Activated T-cell treated with anti-CD3 and anti-CD28 coated beads, Interleukin-2, amount 50 U/mL, for 4 hours (primary cell): ENCODE results near the gene NTRK2. TPM values are rescaled to one million over a fixed set of nuclear protein-coding genes. Genes with fewer than 3 reads are reported as not detected.

Experiments used
- ATAC-seq, 2 donors: fragments of 200-7000 bp; cut with Tn5 transposase; one replicate each; pipeline ENCODE4 v1.10.0; 2021
- DNase-seq: peaks from one replicate; pipeline ENCODE4 v3.0.0-alpha.2; 2020
- H3K27me3 Mint-ChIP-seq: one replicate; pipeline ENCODE4 v1.8.0; 2021; ENCODE audit warnings: low read depth, mixed read lengths
- H3K36me3 Mint-ChIP-seq: one replicate; pipeline ENCODE4 v1.8.0; 2022; ENCODE audit warnings: mixed read lengths; ENCODE audit not compliant: insufficient read depth
- H3K4me1 Mint-ChIP-seq: one replicate; pipeline ENCODE4 v1.8.0; 2021; ENCODE audit warnings: low read depth, mixed read lengths
- H3K4me3 Mint-ChIP-seq: one replicate; pipeline ENCODE4 v1.8.0; 2021; ENCODE audit warnings: mild to moderate bottlenecking, moderate library complexity, mixed read lengths
- H3K9me3 Mint-ChIP-seq: one replicate; pipeline ENCODE4 v1.8.0; 2021; ENCODE audit warnings: mixed read lengths
- total RNA-seq, 3 donors: library from RNA; stranded (reverse); gene quantifications; one replicate each; pipeline ENCODE4 v1.2.1, GENCODE V29; 2021

Gene NTRK2
- total RNA-seq, 3 donors from 2014 or later: 0.18 to 0.82 (median 0.38) TPM

DNA sequence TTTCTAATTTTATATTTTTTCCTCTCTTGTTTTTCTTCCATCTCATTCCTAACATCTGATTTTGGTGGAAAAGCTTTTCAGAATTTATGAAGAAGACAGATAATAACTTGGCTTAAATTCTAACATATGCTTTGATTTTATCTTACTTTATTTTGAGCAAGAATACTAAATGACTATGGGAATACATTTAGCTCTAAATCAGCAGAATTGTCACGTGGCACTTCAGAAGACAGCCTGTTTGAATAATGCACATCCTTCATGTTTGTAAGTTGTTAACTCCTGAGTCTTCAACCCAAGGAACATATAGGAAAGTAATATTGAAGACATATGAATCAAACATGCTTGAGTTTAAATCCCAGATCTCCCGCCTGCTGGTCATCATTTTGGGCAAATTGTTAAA is 90.3 kb downstream of the NTRK2 start:
- H3K4me3 Mint-ChIP-seq: no peak overlapping the region

GRCh38 chr9:84761137-84761808 is 91.7 kb downstream of the NTRK2 start:
- no peak for DNase-seq
- H3K4me3 Mint-ChIP-seq: no peak overlapping the region

More for the DNA sequence above, 90.3 kb downstream of the NTRK2 start:
- Mint-ChIP-seq H3K27me3 (no peaks in the 10 kb centered on the region), H3K9me3 (peaks cover 3% of the 10 kb centered on the region), H3K36me3 (no peaks in the 10 kb centered on the region), H3K4me1 (peaks cover 12% of the 10 kb centered on the region)
- no peak for DNase-seq
- no peak for ATAC-seq

DNA sequence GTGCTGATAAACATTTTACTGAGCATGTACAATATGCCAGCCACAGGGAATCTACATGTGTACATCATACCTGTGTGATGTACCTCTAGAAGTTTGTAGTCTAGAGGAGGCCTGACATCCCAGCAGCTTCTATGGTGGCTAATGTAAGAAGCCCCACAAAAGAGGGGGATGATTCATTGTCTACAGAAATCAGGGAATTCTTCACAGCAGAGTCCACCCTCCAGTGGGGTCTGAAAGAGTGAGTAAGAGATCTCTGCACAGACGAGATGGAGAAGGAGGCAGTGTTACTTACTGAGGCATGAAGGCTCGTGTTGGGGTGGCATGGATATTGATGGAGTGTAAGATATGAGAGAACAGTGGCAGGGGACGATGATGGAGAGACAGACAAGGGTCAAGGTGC is 103.0 kb downstream of the NTRK2 start:
- Mint-ChIP-seq H3K4me1 (no peaks in the 10 kb centered on the region), H3K36me3 (no peaks in the 10 kb centered on the region), H3K9me3 (no peaks in the 10 kb centered on the region), H3K27me3 (no peaks in the 10 kb centered on the region), H3K4me3 (no peak overlapping the region)
- ATAC-seq (no peak), DNase-seq (no peak)

More at GRCh38 chr9:84761137-84761808, 91.7 kb downstream of the NTRK2 start:
- Mint-ChIP-seq H3K9me3 (peaks cover 3% of the 10 kb centered on the region), H3K27me3 (no peaks in the 10 kb centered on the region), H3K36me3 (no peaks in the 10 kb centered on the region), H3K4me1 (peaks cover 12% of the 10 kb centered on the region)
- no peak for ATAC-seq

- H3K9me3 Mint-ChIP-seq: no peaks in the 10 kb centered on the region
- ATAC-seq (no peak), DNase-seq (no peak)
- H3K4me3 Mint-ChIP-seq: no peak overlapping the region
- no peaks in the 10 kb centered on the region for H3K4me1 Mint-ChIP-seq
- H3K36me3 Mint-ChIP-seq: no peaks in the 10 kb centered on the region
- peaks cover 3% of the 10 kb centered on the region for H3K27me3 Mint-ChIP-seq
Measured at GRCh38 chr9:84773022-84773421, 103.5 kb downstream of the NTRK2 start.

DNA sequence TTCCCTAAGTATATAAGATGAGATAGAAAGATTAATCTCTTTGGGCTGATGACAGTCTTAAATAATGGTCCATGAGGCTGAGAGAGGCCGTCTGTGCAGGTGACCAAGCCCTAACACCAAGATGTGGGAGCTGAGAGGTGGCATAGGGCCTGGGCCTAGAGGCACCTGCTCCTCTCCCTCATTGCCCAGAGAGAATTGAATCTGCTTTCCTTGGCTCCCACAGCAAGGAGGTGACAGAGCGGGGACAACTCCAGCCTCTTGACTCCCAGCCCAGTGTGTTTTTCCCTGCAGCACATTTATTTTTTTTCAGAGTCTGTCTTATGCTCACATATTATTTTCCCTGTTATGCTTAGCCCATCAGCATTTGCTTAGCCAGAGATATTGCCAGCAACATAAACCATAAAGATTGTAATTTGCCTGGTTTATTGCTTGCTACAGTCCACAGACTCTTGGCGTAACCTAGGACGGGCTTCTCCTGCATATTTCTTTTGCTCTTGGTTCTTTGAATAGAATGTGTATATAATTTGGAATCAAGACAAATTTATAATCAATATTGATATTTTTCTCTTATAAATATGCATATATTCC is 105.6 kb downstream of the NTRK2 start:
- H3K9me3 Mint-ChIP-seq: no peaks in the 10 kb centered on the region
- no peak overlapping the region for H3K4me3 Mint-ChIP-seq
- no peaks in the 10 kb centered on the region for H3K36me3 Mint-ChIP-seq
- no peak for DNase-seq
- ATAC-seq: no peak
- H3K4me1 Mint-ChIP-seq: no peaks in the 10 kb centered on the region
- H3K27me3 Mint-ChIP-seq: peaks cover 3% of the 10 kb centered on the region

DNA sequence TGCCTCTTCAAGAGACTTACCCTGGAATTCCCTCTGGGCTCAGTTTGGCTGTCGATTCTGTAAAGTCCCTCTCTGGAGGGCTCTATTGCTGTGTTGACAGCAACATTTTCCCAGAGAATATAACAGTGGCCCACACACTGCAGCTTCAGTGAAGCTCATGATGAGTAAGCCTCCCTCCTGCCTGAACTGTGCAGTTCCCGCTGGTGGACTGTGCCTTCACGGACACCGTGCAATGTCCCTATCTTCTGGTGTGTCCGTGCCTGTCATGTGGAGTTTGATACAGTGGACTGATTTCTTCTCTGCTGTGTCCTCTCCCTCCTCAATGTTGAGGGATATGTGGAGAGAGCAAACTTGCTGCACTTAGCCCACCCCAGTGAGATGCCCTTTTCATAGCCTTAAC is 109.0 kb downstream of the NTRK2 start:
- Mint-ChIP-seq H3K36me3 (no peaks in the 10 kb centered on the region), H3K27me3 (peaks cover 3% of the 10 kb centered on the region)
- no peak for ATAC-seq

GRCh38 chr9:84779883-84780282 is 110.4 kb downstream of the NTRK2 start:
- H3K4me1 Mint-ChIP-seq: no peaks in the 10 kb centered on the region
- no peaks in the 10 kb centered on the region for H3K9me3 Mint-ChIP-seq
- no peak overlapping the region for H3K4me3 Mint-ChIP-seq
- DNase-seq: no peak
- no peaks in the 10 kb centered on the region for H3K36me3 Mint-ChIP-seq
- no peak for ATAC-seq
- peaks cover 5% of the 10 kb centered on the region for H3K27me3 Mint-ChIP-seq

More for the DNA sequence above, 109.0 kb downstream of the NTRK2 start:
- DNase-seq: no peak
- no peak overlapping the region for H3K4me3 Mint-ChIP-seq
- no peaks in the 10 kb centered on the region for H3K9me3 Mint-ChIP-seq
- H3K4me1 Mint-ChIP-seq: no peaks in the 10 kb centered on the region

DNA sequence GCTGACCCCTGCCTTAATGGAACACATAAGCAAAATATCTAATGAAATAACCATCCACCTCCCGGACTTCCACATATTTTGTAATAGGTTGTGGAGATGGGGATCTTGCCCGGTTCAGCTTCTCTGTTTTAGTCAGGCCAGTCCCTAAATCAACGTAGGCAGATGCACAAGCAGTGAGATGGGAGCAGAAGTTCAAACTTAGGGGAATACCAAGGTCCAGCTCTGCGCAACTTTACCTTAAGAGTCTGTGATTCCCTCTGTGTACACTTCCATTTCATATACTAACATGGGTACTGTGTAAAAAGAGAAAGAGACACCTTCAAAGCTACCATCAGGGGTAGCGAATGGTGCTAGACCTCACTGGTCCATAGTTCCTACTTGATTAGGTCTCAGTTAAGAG is 110.9 kb downstream of the NTRK2 start:
- H3K9me3 Mint-ChIP-seq: no peaks in the 10 kb centered on the region

GRCh38 chr9:84781458-84781857 is 111.9 kb downstream of the NTRK2 start:
- Mint-ChIP-seq H3K36me3 (no peaks in the 10 kb centered on the region), H3K27me3 (peaks cover 5% of the 10 kb centered on the region), H3K4me3 (no peak overlapping the region), H3K9me3 (no peaks in the 10 kb centered on the region), H3K4me1 (no peaks in the 10 kb centered on the region)
- ATAC-seq (no peak), DNase-seq (no peak)

More for the DNA sequence above, 110.9 kb downstream of the NTRK2 start:
- Mint-ChIP-seq H3K27me3 (peaks cover 5% of the 10 kb centered on the region), H3K4me3 (no peak overlapping the region), H3K36me3 (no peaks in the 10 kb centered on the region), H3K4me1 (no peaks in the 10 kb centered on the region)
- DNase-seq: no peak
- no peak for ATAC-seq

GRCh38 chr9:84781931-84782866 is 112.7 kb downstream of the NTRK2 start:
- H3K27me3 Mint-ChIP-seq: peaks cover 5% of the 10 kb centered on the region
- H3K36me3 Mint-ChIP-seq: no peaks in the 10 kb centered on the region
- no peaks in the 10 kb centered on the region for H3K9me3 Mint-ChIP-seq
- H3K4me1 Mint-ChIP-seq: no peaks in the 10 kb centered on the region
- DNase-seq (no peak), ATAC-seq (no peak)
- H3K4me3 Mint-ChIP-seq: no peak overlapping the region

DNA sequence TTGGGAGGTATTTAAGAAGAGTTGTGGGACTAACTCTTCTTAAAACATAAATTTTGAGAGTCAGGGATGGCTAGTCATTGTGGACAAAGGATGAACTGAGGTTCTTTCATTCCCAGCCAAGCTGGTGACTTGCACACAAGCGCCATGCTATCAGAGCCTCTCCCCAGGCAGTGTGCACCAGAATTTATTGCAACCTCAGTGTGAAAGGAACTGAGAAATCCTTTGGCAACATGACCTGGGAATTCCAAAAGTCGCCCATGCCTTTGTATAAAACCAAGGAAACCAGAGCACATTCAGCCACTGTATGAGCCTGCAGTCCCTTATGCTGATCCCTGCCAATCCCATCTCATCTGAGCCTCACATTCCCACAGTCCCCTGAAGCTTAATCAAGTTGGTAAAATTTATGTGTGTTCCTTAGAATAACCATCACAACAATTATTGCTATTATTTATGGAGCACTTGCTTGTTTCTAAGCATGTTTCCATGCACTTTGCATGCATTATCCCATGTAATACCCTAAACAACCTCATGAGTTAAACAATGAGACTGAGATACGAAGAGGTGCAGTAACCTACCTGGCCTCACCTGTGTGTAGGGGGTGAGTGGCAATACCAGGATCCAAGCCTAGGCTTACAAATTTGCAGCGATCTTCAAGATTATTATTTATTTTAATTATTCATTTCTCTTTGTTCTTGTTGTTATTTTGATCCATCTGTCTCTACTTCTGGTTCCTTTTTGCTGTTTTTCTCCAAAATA is 116.4 kb downstream of the NTRK2 start:
- H3K4me3 Mint-ChIP-seq: no peak overlapping the region
- no peaks in the 10 kb centered on the region for H3K9me3 Mint-ChIP-seq
- H3K27me3 Mint-ChIP-seq: peaks cover 4% of the 10 kb centered on the region
- DNase-seq: no peak
- no peaks in the 10 kb centered on the region for H3K36me3 Mint-ChIP-seq
- ATAC-seq: no peak
- H3K4me1 Mint-ChIP-seq: no peaks in the 10 kb centered on the region

DNA sequence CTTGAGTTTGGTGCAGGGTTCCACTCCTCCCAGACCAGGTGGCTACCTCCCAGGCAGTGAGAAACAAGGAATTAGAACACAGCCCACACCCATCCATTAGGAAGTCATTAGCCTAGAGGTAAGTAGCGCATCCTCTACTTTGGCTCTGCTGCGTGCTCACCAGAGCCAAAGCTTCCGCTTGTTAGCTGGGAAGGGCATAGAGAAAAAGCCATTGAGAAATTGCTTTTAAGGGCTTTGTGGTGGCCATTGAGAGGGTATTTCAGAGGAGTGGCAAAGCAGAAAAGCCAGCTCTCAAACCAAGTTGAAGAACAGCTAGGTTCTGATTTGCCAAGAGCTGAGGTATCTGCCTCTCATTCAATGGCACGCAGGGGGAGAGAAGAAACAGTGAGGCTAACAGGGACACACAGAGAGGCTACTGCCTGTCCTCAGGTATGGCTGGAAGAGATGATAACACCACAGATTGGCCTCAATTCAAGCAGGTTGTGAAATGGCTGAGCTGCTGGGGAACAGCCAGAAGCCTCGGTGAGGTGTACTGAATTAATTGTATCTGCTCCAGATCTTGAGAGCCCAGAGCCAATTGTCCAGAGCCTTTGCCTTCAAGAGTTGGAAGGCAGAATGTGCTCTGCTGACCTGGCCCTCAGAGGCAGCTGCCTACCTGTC is 119.4 kb downstream of the NTRK2 start:
- no peaks in the 10 kb centered on the region for H3K9me3 Mint-ChIP-seq
- no peak overlapping the region for H3K4me3 Mint-ChIP-seq
- peaks cover 4% of the 10 kb centered on the region for H3K27me3 Mint-ChIP-seq
- no peaks in the 10 kb centered on the region for H3K4me1 Mint-ChIP-seq
- no peak for DNase-seq
- H3K36me3 Mint-ChIP-seq: no peaks in the 10 kb centered on the region
- no peak for ATAC-seq

DNA sequence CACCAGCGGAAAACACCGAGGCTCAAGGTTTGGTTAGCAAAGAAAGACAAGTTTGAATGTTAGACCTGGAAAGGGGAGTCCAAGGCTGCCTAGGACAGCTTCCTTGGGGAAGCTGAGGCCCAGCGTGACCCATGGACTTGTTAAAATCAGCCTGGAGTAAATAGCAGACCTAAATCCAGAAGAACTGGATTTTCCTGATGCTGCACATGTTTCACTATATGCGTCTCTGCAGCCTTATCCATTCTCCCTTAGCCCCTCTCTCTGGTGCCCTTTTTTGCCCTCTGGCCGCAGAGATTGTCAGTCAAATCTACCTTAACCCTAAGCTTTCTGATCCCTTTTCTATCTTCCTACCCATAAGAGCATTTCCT is 119.9 kb downstream of the NTRK2 start:
- ATAC-seq: no peak
- H3K27me3 Mint-ChIP-seq: peaks cover 2% of the 10 kb centered on the region
- no peaks in the 10 kb centered on the region for H3K36me3 Mint-ChIP-seq
- DNase-seq: no peak
- H3K4me1 Mint-ChIP-seq: no peaks in the 10 kb centered on the region
- H3K4me3 Mint-ChIP-seq: no peak overlapping the region
- H3K9me3 Mint-ChIP-seq: no peaks in the 10 kb centered on the region

DNA sequence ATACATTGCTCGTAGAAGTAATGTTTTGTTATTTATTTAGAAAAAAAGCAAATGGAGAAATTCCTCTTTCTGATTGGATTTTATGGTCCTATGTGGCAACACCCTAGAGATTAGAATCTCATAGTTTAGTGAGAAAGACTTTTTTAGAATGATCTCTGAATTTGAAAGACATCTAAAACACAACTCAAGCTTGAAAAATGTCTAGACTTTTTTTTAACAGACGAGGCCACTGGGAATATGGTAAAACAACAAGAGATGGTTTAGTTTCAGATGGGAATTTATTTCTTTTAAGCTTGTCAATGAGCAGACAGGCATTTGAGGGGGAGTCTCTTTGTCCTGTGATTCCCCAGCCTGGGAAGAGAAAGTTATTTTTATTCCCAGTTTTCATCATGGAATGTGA is 122.1 kb downstream of the NTRK2 start:
- Mint-ChIP-seq H3K36me3 (no peaks in the 10 kb centered on the region), H3K9me3 (no peaks in the 10 kb centered on the region), H3K4me1 (no peaks in the 10 kb centered on the region), H3K4me3 (no peak overlapping the region), H3K27me3 (peaks cover 2% of the 10 kb centered on the region)
- DNase-seq: no peak
- ATAC-seq: no peak
